HEK293 (cell line): ENCODE measurements around the gene DYRK4.

ENCODE experiments used
- CTCF ChIA-PET: fragments of 350-600 bp; formaldehyde crosslinking; extraction: SDS; loops from one replicate; lab custom pipeline; 2021; ENCODE audit warnings: antibody characterized with exemption; lab: Yijun Ruan, JAX
- POLR2A ChIA-PET: fragments of 300-600 bp; formaldehyde crosslinking; extraction: SDS; loops from one replicate; lab custom pipeline; 2020; ENCODE audit warnings: antibody characterized with exemption, inconsistent platforms; lab: Yijun Ruan, JAX
- H3K27ac ChIP-seq: fragments of 200-500 bp; sonication (Bioruptor generic); 2 replicates; pipeline ENCODE4 v1.5.1; 2014; ENCODE audit warnings: low read depth, low read length, control low read depth, inconsistent platforms; ENCODE audit errors: extremely low read depth
- H3K36me3 ChIP-seq, 2 experiments: fragments of 200-500 bp in 1 of 2; sonication (Bioruptor generic) in 1 of 2; 1 replicate in 1 of 2; 2 replicates in 1 of 2; pipeline ENCODE4 v1.5.1; 2014 to 2017; ENCODE audit warnings: inconsistent platforms in 2 of 2, low read length in 2 of 2; ENCODE audit not compliant: control insufficient read depth in 2 of 2, insufficient read depth in 1 of 2
- H3K4me1 ChIP-seq: fragments of 200-500 bp; sonication (Bioruptor generic); 2 replicates; pipeline ENCODE4 v1.5.1; 2014; ENCODE audit warnings: mild to moderate bottlenecking, low read length, inconsistent platforms; ENCODE audit not compliant: control insufficient read depth, insufficient read depth
- H3K4me3 ChIP-seq: 2 replicates; pipeline ENCODE4 v1.5.1; 2011; ENCODE audit warnings: low read depth, mild to moderate bottlenecking, control low read depth, low read length, moderate library complexity
- H3K9me3 ChIP-seq: fragments of 200-500 bp; sonication (Bioruptor generic); 2 replicates; pipeline ENCODE4 v1.5.1; 2014; ENCODE audit warnings: low read depth, low read length, inconsistent platforms; ENCODE audit not compliant: control insufficient read depth, insufficient read depth
- BCL11B ChIP-seq: fragments of 450-650 bp; formaldehyde crosslinking; IDR thresholded peaks from 2 replicates; pipeline ENCODE4 v1.5.1; 2016; ENCODE audit warnings: low read depth, missing biosample characterization, missing genetic modification characterization
- GFI1B ChIP-seq: fragments of 450-650 bp; formaldehyde crosslinking; IDR thresholded peaks from 2 replicates; pipeline ENCODE4 v1.5.1; 2016; ENCODE audit warnings: missing biosample characterization, missing genetic modification characterization
- GLIS1 ChIP-seq: fragments of 450-650 bp; formaldehyde crosslinking; IDR thresholded peaks from 2 replicates; pipeline ENCODE4 v1.5.1; 2016; ENCODE audit warnings: missing biosample characterization, missing genetic modification characterization
- GLIS2 ChIP-seq: fragments of 450-650 bp; formaldehyde crosslinking; IDR thresholded peaks from 2 replicates; pipeline ENCODE4 v1.5.1; 2016; ENCODE audit warnings: missing biosample characterization, missing genetic modification characterization
- HOXA7 ChIP-seq: sonication (generic); formaldehyde crosslinking; IDR thresholded peaks from 2 replicates; pipeline ENCODE4 v1.8.1; 2022; ENCODE audit warnings: missing genetic modification reagents, borderline replicate concordance
- KLF1 ChIP-seq: fragments of 450-650 bp; formaldehyde crosslinking; IDR thresholded peaks from 2 replicates; pipeline ENCODE4 v1.5.1; 2016; ENCODE audit warnings: missing biosample characterization, missing genetic modification characterization
- KLF17 ChIP-seq: fragments of 450-650 bp; formaldehyde crosslinking; IDR thresholded peaks from 2 replicates; pipeline ENCODE4 v1.5.1; 2016; ENCODE audit warnings: missing biosample characterization, missing genetic modification characterization
- KLF9 ChIP-seq: fragments of 450-650 bp; formaldehyde crosslinking; IDR thresholded peaks from 2 replicates; pipeline ENCODE4 v1.5.1; 2016; ENCODE audit warnings: missing biosample characterization, missing genetic modification characterization, low read depth
- PATZ1 ChIP-seq: fragments of 450-650 bp; formaldehyde crosslinking; IDR thresholded peaks from 2 replicates; pipeline ENCODE4 v1.5.1; 2016; ENCODE audit warnings: missing biosample characterization, missing genetic modification characterization
- REPIN1 ChIP-seq: fragments of 450-650 bp; formaldehyde crosslinking; IDR thresholded peaks from 2 replicates; pipeline ENCODE4 v1.5.1; 2017; ENCODE audit warnings: missing biosample characterization, missing genetic modification characterization, low read depth
- SP2 ChIP-seq: fragments of 450-650 bp; formaldehyde crosslinking; IDR thresholded peaks from 2 replicates; pipeline ENCODE4 v1.5.1; 2016; ENCODE audit warnings: missing biosample characterization, missing genetic modification characterization
- SP3 ChIP-seq: fragments of 450-650 bp; formaldehyde crosslinking; IDR thresholded peaks from 2 replicates; pipeline ENCODE4 v1.5.1; 2016; ENCODE audit warnings: missing biosample characterization, missing genetic modification characterization
- SP7 ChIP-seq: fragments of 450-650 bp; formaldehyde crosslinking; IDR thresholded peaks from 2 replicates; pipeline ENCODE4 v1.5.1; 2016; ENCODE audit warnings: missing biosample characterization, missing genetic modification characterization
- WT1 ChIP-seq: fragments of 450-650 bp; formaldehyde crosslinking; IDR thresholded peaks from 2 replicates; pipeline ENCODE4 v1.5.1; 2016; ENCODE audit warnings: missing biosample characterization, missing genetic modification characterization
- ZBTB17 ChIP-seq: fragments of 450-650 bp; formaldehyde crosslinking; IDR thresholded peaks from 2 replicates; pipeline ENCODE4 v1.5.1; 2016; ENCODE audit warnings: missing biosample characterization, missing genetic modification characterization
- ZBTB26 ChIP-seq: fragments of 450-650 bp; formaldehyde crosslinking; optimal IDR thresholded peaks from 2 replicates; pipeline ENCODE3; 2016; ENCODE audit warnings: missing biosample characterization, mild to moderate bottlenecking, missing genetic modification characterization
- ZBTB6 ChIP-seq: fragments of 450-650 bp; formaldehyde crosslinking; IDR thresholded peaks from 2 replicates; pipeline ENCODE4 v1.5.1; 2017; ENCODE audit warnings: missing biosample characterization, missing genetic modification characterization
- ZBTB8A ChIP-seq: fragments of 450-650 bp; formaldehyde crosslinking; IDR thresholded peaks from 2 replicates; pipeline ENCODE4 v1.5.1; 2016; ENCODE audit warnings: missing biosample characterization, missing genetic modification characterization
- ZIC2 ChIP-seq: fragments of 450-650 bp; formaldehyde crosslinking; IDR thresholded peaks from 2 replicates; pipeline ENCODE4 v1.5.1; 2016; ENCODE audit warnings: missing biosample characterization, missing genetic modification characterization
- ZNF266 ChIP-seq: fragments of 450-650 bp; formaldehyde crosslinking; IDR thresholded peaks from 2 replicates; pipeline ENCODE4 v1.5.1; 2016; ENCODE audit warnings: missing biosample characterization, missing genetic modification characterization, low read depth
- ZNF341 ChIP-seq: fragments of 450-650 bp; formaldehyde crosslinking; IDR thresholded peaks from 2 replicates; pipeline ENCODE4; 2016; ENCODE audit warnings: low read depth, missing biosample characterization, missing genetic modification characterization
- ZNF391 ChIP-seq: fragments of 450-650 bp; formaldehyde crosslinking; IDR thresholded peaks from 2 replicates; pipeline ENCODE4 v1.5.1; 2016; ENCODE audit warnings: low read depth, missing biosample characterization, missing genetic modification characterization, borderline replicate concordance
- ZNF561 ChIP-seq: fragments of 450-650 bp; IDR thresholded peaks from 2 replicates; pipeline ENCODE4 v1.5.1; 2018; ENCODE audit warnings: missing biosample characterization, missing genetic modification characterization, borderline replicate concordance
- ZNF600 ChIP-seq: fragments of 450-650 bp; formaldehyde crosslinking; IDR thresholded peaks from 2 replicates; pipeline ENCODE4 v1.5.1; 2016; ENCODE audit warnings: missing biosample characterization, missing genetic modification characterization
- ZNF785 ChIP-seq: fragments of 450-650 bp; formaldehyde crosslinking; IDR thresholded peaks from 2 replicates; pipeline ENCODE4 v1.5.1; 2016; ENCODE audit warnings: missing biosample characterization, missing genetic modification characterization
- ZXDB ChIP-seq: fragments of 450-650 bp; formaldehyde crosslinking; IDR thresholded peaks from 2 replicates; pipeline ENCODE4 v1.5.1; 2016; ENCODE audit warnings: missing biosample characterization, missing genetic modification characterization

The DYRK4 gene

GRCh38 chr12:4562034-4562657, at the start of gene DYRK4:
TSS of gene DYRK4 (plus strand) at chr12:4562208. CDS start at chr12:4562246, 38 bp downstream.
- Histone ChIP-seq H3K36me3 (peaks cover 13 to 27% of the 10 kb centered on the region in 2 experiments; a peak in 2 of 3 replicates), H3K27ac (no peak within 1 kb of the TSS), H3K9me3 (no peaks in the 10 kb centered on the region), H3K4me3 (peak within 1 kb of the TSS; percentile 3), H3K4me1 (peaks cover 4% of the 10 kb centered on the region)
- ChIA-PET CTCF (interaction anchor here (0.9 kb wide), 1 partner anchor 43 kb away, joined by 5 read pairs; no protein-coding TSS in a partner anchor), POLR2A (interaction anchor here (1.6 kb wide), 1 partner anchor 87 kb away, joined by 5 read pairs; the partner anchor contains the start of genes AKAP3 and NDUFA9)
- TF ChIP-seq SP2 (tag by site-specific recombination) (peak; percentile 35), KLF17 (tag by site-specific recombination) (peak; percentile 62; the same call in 1 of the 2 replicates), ZNF561 (tag by site-specific recombination) (peak; percentile 36; the same call in 1 of the 2 replicates), ZBTB6 (tag by site-specific recombination) (peak; percentile 60), HOXA7 (CRISPR knock-in tag) (no peak), ZBTB17 (peak; percentile 33; the same call in 1 of the 2 replicates), KLF1 (tag by site-specific recombination) (peak; percentile 70), BCL11B (no peak), ZIC2 (tag by site-specific recombination) (peak; percentile 81), ZXDB (tag by site-specific recombination) (0 out of 2 replicates have a peak, but pooled peaks have one; percentile 32), GFI1B (no peak), GLIS1 (tag by site-specific recombination) (peak; percentile 91), ZBTB26 (tag by site-specific recombination) (peak; percentile 27), ZNF600 (tag by site-specific recombination) (peak; percentile 99), SP3 (peak; percentile 43; the same call in 1 of the 2 replicates), WT1 (0 out of 2 replicates have a peak, but pooled peaks have one; percentile 14), ZNF266 (tag by site-specific recombination) (no peak), ZNF391 (no peak), PATZ1 (tag by site-specific recombination) (0 out of 2 replicates have a peak, but pooled peaks have one; percentile 17), GLIS2 (tag by site-specific recombination) (peak; percentile 54; the same call in 1 of the 2 replicates), ZBTB8A (peak; percentile 87), KLF9 (tag by site-specific recombination) (peak; percentile 90), ZNF341 (tag by site-specific recombination) (peak; percentile 89), REPIN1 (no peak), ZNF785 (tag by site-specific recombination) (no peak), SP7 (tag by site-specific recombination) (0 out of 2 replicates have a peak, but pooled peaks have one; percentile 12)
